HL-60 (cell line): Measurements from ENCODE around the gene ZNF385D.

Experiments
- DNase-seq, 2 experiments: peaks; one replicate each; pipeline ENCODE4 v3.0.0-alpha.2; 2010 to 2020; ENCODE audit warnings: low read depth in 1 of 2, low spot score in 1 of 2
- H3K27ac ChIP-seq: fragments of 250-450 bp; sonication (Bioruptor Pico); replicated peaks from 2 replicates; pipeline ENCODE4 v1.5.1; 2020; ENCODE audit warnings: mild to moderate bottlenecking, moderate library complexity
- H3K27me3 ChIP-seq: fragments of 250-450 bp; sonication (Bioruptor Pico); 2 replicates; pipeline ENCODE4 v1.5.1; 2021; ENCODE audit warnings: mild to moderate bottlenecking, moderate library complexity; ENCODE audit not compliant: insufficient read depth, poor library complexity, severe bottlenecking
- H3K4me3 ChIP-seq: replicated peaks from 2 replicates; pipeline ENCODE4 v1.5.1; 2011; ENCODE audit warnings: mild to moderate bottlenecking, control low read depth, low read length; ENCODE audit not compliant: insufficient read depth
- GABPA ChIP-seq: IDR thresholded peaks from 2 replicates; pipeline ENCODE4 v1.6.1; 2012; ENCODE audit warnings: low read depth
- POLR2AphosphoS5 ChIP-seq: IDR thresholded peaks from 2 replicates; pipeline ENCODE4 v1.6.1; 2012; ENCODE audit warnings: low read depth
- SPI1 ChIP-seq: IDR thresholded peaks from 2 replicates; pipeline ENCODE4 v1.6.1; 2012; ENCODE audit warnings: low read depth, mild to moderate bottlenecking, borderline replicate concordance
- TF ChIP-seq, protein P1 (sequence below): IDR thresholded peaks from one replicate; pipeline ENCODE4 v1.5.1; 2011; ENCODE audit warnings: low read length, control low read depth, inconsistent platforms; ENCODE audit not compliant: insufficient read depth
- TF ChIP-seq, protein P2 (sequence below): IDR thresholded peaks from 2 replicates; pipeline ENCODE4 v1.6.1; 2012; ENCODE audit warnings: low read depth; ENCODE audit not compliant: insufficient replicate concordance

Gene ZNF385D

DNA sequence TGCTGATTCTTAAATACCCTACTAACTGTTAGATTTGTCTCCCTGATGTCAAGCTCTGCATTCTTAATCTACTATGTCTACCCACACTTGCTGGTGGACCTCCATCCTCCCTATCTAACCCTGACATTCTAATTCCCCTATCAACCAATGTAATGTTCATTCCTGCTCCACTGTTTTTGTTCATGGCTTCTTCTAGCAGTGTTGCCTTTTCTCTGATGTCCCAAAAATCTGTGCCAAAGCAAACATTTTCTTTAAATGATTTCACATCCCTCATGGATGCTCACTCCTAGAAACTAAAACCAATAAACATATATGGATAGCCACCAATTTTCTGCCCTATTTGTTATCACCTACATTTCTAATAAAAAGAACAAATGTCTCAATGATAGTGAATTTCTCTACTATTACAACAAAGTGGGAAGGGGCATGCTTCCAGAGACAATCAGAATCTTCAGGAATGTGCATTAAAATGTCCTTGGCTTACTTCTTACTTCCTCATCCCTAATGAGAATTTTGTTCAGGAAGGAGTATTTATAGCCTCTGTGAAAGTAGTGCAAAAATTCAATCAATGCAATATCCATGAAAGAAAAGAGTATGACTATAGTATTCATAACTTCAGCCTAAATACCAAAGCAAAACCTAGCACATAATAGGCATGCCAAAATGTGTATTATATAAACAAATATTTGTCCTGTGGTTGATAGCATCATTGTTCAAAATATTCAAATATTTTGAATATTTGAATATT lies 273.3 kb downstream of the ZNF385D start:
- no peak overlapping the region for H3K27ac ChIP-seq
- DNase-seq = no peak
- no peak overlapping the region for H3K4me3 ChIP-seq
- no peaks in the 10 kb centered on the region for H3K27me3 ChIP-seq
- TF ChIP-seq POLR2AphosphoS5 = no peak
- TF ChIP-seq, protein P1, sequence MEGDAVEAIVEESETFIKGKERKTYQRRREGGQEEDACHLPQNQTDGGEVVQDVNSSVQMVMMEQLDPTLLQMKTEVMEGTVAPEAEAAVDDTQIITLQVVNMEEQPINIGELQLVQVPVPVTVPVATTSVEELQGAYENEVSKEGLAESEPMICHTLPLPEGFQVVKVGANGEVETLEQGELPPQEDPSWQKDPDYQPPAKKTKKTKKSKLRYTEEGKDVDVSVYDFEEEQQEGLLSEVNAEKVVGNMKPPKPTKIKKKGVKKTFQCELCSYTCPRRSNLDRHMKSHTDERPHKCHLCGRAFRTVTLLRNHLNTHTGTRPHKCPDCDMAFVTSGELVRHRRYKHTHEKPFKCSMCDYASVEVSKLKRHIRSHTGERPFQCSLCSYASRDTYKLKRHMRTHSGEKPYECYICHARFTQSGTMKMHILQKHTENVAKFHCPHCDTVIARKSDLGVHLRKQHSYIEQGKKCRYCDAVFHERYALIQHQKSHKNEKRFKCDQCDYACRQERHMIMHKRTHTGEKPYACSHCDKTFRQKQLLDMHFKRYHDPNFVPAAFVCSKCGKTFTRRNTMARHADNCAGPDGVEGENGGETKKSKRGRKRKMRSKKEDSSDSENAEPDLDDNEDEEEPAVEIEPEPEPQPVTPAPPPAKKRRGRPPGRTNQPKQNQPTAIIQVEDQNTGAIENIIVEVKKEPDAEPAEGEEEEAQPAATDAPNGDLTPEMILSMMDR = no peak
- TF ChIP-seq GABPA = no peak
- TF ChIP-seq SPI1 = no peak
- TF ChIP-seq, protein P2, sequence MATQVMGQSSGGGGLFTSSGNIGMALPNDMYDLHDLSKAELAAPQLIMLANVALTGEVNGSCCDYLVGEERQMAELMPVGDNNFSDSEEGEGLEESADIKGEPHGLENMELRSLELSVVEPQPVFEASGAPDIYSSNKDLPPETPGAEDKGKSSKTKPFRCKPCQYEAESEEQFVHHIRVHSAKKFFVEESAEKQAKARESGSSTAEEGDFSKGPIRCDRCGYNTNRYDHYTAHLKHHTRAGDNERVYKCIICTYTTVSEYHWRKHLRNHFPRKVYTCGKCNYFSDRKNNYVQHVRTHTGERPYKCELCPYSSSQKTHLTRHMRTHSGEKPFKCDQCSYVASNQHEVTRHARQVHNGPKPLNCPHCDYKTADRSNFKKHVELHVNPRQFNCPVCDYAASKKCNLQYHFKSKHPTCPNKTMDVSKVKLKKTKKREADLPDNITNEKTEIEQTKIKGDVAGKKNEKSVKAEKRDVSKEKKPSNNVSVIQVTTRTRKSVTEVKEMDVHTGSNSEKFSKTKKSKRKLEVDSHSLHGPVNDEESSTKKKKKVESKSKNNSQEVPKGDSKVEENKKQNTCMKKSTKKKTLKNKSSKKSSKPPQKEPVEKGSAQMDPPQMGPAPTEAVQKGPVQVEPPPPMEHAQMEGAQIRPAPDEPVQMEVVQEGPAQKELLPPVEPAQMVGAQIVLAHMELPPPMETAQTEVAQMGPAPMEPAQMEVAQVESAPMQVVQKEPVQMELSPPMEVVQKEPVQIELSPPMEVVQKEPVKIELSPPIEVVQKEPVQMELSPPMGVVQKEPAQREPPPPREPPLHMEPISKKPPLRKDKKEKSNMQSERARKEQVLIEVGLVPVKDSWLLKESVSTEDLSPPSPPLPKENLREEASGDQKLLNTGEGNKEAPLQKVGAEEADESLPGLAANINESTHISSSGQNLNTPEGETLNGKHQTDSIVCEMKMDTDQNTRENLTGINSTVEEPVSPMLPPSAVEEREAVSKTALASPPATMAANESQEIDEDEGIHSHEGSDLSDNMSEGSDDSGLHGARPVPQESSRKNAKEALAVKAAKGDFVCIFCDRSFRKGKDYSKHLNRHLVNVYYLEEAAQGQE = no peak

DNA sequence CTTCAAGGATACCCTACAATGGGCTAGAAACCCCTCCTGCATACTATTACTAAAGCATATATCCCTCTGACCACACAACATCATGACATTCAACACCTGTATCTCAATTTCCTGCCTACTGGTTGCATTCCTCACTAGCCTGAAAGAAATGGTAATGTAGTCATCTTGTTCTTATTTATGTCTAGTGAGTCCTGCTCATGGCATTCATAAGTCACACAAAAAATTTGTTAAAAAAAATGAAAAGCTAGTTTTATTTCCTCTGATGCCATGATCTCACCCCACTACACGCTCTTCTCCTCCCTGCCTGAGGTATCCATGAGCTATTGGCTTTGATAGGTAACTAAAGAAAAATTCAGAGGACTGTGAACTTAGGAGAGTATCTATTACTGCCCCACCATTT lies 284.5 kb downstream of the ZNF385D start:
- H3K4me3 ChIP-seq = no peak overlapping the region
- H3K27me3 ChIP-seq = no peaks in the 10 kb centered on the region
- H3K27ac ChIP-seq = no peak overlapping the region
- TF ChIP-seq, protein P1 = no peak
- TF ChIP-seq POLR2AphosphoS5 = no peak
- no peak for TF ChIP-seq SPI1
- DNase-seq = no peak

DNA sequence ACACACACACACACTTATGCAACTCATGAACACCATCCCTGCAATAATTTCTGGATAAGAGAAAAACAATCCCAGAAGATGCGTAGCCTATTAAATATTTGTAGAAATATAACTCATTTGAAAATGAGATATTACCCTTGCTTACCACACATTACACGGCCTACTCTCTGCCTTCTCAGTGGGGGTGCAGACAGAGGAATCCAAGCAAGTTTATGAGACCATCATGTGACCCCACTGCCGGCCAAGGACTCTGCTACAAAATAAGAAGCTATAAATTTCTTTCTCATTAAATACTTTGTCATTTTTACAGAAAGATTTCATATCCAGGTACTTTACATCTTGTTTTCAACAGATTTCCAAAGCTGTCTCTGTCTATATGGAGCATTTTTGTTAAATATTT lies 286.3 kb downstream of the ZNF385D start:
- Histone ChIP-seq H3K4me3 (no peak overlapping the region), H3K27me3 (no peaks in the 10 kb centered on the region), H3K27ac (no peak overlapping the region)
- DNase-seq = no peak
- TF ChIP-seq SPI1 (no peak), GABPA (no peak), POLR2AphosphoS5 (no peak)
- TF ChIP-seq, protein P1 = no peak
- TF ChIP-seq, protein P2 = no peak

DNA sequence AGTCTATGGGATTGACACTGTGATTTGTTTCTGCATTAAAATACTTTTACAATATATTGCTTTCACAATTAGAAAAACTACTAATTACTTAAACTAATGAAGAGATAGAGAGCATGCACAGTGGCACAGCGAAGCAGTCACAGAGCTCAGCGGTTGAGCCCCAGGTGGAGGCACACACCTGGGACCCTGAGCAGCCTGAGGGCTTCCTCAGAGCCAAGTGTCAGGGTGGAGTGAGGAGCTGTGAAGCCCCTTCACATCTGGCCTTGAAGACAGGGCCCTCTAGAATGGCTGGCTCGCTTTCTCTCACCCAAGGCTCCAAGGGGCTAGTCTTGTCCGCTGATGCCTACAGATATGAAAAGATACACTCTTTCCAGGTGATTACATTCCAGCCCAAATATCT lies 287.7 kb downstream of the ZNF385D start:
- TF ChIP-seq POLR2AphosphoS5 = no peak
- TF ChIP-seq, protein P1 = no peak
- TF ChIP-seq SPI1 = no peak
- TF ChIP-seq, protein P2 = no peak
- TF ChIP-seq GABPA = no peak
- no peak overlapping the region for H3K4me3 ChIP-seq
- no peaks in the 10 kb centered on the region for H3K27me3 ChIP-seq

More for the DNA sequence above, 287.7 kb downstream of the ZNF385D start:
- no peak overlapping the region for H3K27ac ChIP-seq
- no peak for DNase-seq
